Iris pigment epithelial cell (primary cell): ENCODE measurements around the gene BRI3BP.
A peak's percentile ranks its signal among the peaks of the same experiment; 100 is the strongest.
"Not testable (repeated sequence)": the region's sequence is repeated elsewhere in the genome, so short reads cannot be mapped to it uniquely, and the experiment has no call there.

Experiments used
- DNase-seq: peaks from one replicate; pipeline ENCODE4 v3.0.0-alpha.2; 2011; ENCODE audit warnings: low read depth

The BRI3BP gene

GRCh38 chr12:125021771-125022170 is 28.3 kb downstream of the BRI3BP start:
- DNase-seq = no peak

DNA sequence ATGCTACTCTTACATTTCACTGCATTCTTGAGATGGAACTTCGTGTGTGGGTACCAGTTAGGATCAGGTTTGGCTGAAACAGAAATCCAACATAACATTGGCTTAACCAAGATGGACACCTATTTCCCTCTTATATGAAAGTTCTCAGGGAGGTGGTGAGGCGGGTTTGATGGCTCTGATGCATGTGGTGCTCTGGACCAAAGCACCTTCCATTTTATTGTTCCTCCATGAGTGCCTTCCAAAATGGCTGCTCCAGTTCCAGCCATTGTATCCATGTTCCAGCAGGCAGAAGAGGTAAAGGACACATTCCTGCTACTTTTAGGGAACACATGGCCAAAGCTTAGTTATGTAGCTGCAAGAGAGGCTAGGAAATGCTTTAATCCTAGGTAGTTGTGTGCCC is 29.6 kb downstream of the BRI3BP start:
- no peak for DNase-seq

DNA sequence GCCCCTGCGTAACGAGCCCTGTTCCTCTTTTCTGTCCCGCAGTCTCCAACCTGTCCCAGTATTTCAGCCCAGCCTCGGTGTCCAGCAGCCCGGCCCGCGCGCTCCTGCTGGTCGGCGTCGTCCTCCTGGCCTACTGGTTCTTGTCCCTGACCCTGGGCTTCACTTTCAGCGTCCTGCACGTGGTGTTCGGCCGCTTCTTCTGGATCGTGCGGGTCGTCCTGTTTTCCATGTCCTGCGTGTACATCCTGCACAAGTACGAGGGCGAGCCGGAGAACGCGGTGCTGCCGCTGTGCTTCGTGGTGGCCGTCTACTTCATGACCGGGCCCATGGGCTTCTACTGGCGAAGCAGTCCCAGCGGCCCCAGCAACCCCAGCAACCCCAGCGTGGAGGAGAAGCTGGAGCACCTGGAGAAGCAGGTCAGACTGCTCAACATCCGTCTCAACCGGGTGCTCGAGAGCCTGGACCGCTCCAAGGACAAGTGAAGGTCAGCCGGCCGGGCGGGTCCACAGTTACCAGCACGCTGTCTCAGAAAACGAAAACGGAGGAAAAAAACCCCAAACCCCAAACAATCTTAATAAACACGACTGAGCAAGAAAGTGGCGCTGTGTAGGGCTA is 31.6 kb downstream of the BRI3BP start:
- no peak for DNase-seq

DNA sequence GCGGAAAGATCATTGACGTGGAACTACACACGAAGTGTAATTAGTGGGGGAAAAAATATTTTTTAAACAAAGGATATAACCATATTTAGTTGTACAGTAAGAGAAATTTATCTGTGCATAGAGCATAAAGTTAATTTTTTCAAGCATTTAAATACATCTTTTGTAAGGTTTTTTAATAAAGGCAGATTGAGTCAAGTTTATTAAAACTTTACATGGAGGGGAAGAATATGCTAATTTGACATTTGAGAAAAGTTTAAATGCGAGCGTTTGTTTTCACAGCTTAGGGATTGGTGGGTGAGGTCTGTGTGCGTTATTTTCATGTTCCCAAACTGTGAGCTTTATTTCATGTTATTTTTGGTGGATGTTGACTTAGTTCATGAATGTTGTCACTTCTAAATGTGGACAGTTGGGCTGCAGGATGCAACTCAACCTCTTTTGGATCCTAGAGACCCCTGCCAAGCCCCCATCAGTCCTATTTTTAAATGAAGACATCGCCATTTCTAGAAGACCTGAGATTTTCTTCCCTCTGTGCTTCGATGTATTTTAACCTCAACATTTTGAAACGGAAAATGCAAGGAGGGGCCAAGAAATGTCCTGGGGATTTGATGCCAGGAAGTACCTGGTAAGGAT is 32.3 kb downstream of the BRI3BP start:
- DNase-seq = no peak

DNA sequence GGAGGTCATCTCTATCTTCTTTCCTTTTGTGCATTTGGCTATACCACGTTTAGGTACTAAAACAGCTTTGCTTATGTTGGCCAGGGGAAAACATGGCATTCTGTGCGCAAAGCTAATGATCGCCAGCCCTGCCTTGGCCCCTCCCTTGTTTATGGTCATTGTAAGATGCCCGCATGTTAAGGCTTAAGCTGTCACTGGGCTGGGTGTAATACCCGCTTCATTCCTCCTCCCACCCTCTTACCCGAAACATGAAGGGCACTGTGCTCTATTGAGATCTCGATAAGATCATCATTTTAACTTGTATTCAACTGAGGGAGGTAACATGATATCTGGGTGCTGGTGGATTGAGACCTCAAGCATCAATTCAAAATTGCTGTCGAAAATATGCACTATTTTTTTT is 34.7 kb downstream of the BRI3BP start:
- no peak for DNase-seq

- peak; percentile 36 for DNase-seq
Measured at GRCh38 chr12:125029761-125030358, 36.4 kb downstream of the BRI3BP start.

DNA sequence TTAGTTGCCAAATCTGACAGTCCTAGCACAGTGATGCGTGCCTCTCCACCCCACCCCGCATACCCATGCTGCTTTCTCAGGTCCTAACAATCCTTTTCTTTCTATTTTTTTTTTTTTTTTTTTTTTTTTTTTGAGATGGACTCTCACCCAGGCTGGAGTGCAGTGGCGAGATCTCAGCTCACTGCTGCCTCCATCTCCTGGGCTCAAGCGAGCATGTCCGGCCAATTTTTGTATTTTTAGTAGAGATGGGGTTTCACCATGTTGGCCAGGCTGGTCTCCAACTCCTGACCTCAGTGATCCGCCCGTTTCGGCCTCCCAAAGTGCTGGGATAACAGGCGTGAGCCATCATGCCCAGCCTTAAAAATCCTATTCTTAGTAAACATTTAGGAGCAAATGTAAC is 38.0 kb downstream of the BRI3BP start:
- DNase-seq = not testable (repeated sequence)

DNA sequence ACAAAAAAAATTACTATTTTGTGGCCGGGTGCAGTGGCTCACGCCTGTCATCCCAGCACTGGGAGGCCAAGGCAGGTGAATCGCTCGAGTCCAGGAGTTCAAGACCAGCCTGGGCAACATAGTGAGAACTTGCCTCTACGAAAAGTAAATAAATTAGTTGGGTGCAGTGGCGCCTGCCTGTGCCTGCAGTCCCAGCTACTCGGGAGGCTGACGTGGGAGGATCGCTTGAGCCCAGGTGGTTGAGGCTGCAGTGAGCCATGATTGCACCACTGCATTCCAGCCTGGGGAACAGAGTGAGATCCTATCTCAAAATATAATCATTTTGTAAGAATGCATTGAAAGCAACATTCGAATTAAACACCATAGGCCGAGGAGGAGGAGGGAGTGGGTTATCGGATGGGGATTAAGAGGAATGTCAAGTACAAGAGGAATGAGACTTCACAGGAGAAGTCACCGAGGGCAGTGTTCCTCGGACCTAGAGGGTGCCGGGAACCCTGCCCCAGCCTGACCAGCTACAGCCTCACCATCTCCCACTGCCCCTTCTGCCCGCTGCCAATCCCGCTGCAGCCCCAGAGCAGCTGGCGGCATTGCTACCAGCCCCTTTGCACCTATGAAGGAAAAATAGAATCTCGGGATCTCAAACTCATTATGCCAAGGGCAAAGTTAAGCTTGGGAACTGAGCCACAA is 39.2 kb downstream of the BRI3BP start:
- no peak for DNase-seq

DNA sequence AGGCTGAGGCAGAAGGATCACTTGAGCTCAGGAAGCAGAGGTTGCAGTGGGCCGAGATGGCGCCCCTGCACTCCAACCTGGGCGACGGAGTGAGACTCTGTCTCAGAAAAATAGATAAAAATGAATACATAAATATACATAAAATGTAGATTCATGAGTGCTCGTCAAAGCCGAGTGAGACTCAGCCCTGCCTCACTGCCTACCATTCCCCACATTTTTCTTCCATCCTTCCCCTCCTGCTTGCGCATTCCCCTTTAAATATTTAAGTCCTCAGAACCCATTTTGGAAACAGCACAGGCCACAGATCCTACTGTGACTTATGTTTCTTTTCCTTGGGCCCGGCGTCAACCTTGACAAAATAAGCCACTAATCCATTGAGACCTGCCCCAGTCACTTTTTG is 39.8 kb downstream of the BRI3BP start:
- DNase-seq = no peak

DNA sequence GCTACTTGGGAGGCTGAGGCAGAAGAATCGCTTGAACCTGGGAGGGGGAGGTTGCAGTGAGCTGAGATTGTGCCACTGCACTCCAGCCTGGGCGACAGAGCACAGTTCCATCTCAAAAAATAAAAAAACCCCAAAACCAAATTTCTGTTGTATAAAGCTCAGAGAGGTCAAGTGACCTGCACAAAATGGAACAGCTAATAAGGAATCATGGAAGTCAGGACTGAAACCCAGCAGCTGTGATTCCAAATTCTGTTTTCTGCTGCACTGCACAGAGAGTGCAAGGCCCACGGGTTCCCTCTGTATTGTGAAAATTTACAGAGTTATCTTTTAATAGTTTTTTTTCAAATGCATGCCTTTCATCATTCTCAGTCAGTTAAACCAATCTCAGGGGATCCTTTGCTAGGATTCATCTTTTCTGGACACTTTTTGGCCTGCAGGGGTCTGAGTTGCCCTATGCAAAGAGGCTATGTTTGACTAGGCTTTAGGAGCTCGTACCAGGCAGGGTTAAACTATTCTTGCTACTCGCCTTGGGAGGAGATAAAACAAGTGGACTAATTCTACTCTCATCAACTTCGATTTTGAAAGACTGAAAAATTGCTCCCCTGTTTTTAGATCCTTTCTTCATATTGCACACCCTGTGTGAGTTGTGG is 45.7 kb downstream of the BRI3BP start:
- DNase-seq = no peak

DNA sequence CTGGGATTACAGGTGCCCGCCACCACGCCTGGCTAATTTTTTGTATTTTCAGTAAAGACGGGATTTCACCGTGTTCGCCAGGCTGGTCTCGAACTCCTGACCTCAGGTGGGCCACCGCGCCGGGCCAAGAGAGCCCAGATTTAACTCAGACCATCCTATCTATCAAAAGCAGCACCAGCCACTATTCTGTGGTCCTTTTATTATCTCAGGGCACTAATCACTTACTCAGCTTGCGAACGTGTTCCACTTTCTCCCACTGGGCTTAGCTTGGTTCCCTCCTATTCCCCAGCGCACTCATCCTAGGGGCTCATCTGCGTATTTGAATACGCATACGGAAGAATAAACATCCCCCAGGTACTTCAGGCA is 55.6 kb downstream of the BRI3BP start:
- no peak for DNase-seq

DNA sequence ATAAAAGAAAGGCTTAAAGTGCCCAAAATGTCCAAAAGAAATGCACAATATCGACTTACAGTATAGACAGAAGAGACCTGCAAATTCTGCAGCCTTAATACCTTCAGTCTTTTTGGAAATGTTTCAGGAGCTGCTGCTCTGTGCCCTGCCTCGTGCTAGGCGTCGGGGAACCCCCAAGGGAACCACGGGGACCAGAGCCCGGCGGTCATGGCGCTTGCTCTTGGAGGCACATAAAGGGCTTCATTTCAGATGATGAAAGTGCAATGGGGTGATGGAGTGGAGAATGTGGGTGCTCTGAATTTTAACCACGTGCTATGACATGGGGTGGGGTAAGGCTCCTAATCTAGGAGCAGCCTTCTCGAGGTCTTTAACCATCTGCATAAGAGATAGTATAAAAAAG is 57.0 kb downstream of the BRI3BP start:
- no peak for DNase-seq

DNA sequence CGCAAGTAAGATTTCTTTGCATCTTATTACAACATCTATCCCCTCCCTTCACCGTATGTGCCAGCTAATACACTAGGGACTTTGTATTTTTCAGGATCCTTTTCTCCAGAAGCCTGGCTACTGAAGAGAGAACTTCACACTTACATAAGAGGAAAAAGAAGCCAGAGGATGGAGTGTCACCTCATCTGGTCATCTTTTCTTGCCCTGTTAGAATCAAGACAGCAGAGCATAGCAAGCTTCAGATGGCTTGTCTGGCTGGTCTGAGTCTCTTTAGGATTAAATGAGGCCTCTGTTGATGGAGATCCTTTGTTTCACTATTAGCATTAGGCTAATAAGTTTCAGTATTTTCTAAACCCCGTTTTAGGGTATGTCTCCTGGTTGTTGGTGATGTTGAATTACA is 57.4 kb downstream of the BRI3BP start:
- no peak for DNase-seq

GRCh38 chr12:125053821-125054220 is 60.4 kb downstream of the BRI3BP start:
- no peak for DNase-seq

DNA sequence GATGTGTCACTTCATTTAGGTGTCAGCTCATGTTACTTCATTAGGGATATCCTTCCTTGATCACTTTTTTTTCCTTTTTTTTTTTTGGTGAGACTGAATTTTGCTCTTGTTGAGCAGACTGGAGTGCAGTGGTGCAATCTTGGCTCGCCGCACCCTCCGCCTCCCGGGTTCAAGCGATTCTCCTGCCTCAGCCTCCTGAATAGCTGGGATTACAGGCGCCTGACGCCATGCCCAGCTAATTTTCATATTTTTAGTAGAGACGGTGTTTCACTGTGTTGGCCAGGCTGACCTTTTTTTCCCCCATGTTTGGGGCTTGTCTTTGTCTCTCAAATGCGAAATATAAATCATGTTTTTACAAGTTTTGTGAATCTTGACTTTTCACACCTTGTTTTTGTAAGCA is 62.1 kb downstream of the BRI3BP start:
- DNase-seq = no peak

DNA sequence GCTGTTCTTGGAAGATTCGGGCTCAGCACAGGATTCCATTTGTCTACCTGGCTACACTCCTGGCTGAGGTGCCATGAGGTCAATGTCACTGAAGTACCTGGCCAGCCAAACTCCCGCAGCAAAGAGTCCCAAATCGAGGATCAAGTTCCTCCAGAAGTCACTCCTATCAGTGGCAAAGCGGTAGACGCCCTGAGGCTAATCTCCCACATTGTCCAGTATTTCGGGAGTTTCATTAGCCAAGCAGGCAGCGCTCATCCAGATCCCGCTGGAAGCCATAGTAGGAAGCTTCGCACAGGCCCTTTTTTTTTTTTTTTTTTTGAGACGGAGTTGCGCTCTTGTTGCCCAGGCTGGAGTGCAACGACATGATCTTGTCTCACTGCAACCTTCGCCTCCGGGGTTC is 62.9 kb downstream of the BRI3BP start:
- no peak for DNase-seq

DNA sequence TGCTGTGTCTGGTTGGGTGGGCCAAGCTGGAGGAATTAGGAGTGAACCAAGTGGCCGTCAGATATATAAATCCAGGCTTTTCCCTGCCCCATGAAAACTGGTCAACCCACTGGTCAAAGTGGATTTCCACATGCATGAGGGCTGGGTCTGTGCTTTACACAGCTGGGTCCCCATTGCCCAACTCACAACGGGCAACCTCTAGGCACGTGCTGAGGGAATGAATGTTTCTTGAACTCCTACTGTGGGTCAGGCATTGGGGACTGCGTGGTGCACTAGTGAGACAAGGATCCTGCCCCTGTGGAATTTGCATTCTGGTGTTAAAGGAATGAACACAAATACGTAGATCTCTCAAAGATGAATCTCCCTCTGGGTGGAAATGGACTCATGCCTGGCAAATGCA is 64.3 kb downstream of the BRI3BP start:
- DNase-seq = no peak

DNA sequence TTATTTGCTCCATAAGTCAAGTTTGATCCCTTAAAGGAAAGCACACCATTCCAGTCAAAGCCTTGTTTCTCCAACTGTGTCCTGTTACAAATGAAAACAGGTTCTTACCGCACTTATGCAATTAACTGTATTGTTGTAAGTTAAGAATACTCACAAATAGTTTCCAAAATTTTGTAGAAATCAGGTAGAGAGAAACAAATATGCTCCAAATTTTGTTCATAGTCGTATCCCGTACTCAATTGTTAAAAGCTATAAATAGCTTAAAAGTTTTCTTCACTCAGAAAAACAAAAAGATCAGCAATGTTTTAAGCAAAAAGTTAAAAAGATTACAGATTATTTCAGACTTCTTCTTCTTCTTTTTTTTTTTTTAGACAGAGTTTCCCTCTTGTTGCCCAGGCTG is 67.8 kb downstream of the BRI3BP start:
- no peak for DNase-seq

- not testable (repeated sequence) for DNase-seq
Measured at GRCh38 chr12:125063522-125063921, 70.1 kb downstream of the BRI3BP start.

- DNase-seq = no peak
Measured at GRCh38 chr12:125064492-125064891, 71.0 kb downstream of the BRI3BP start.

DNA sequence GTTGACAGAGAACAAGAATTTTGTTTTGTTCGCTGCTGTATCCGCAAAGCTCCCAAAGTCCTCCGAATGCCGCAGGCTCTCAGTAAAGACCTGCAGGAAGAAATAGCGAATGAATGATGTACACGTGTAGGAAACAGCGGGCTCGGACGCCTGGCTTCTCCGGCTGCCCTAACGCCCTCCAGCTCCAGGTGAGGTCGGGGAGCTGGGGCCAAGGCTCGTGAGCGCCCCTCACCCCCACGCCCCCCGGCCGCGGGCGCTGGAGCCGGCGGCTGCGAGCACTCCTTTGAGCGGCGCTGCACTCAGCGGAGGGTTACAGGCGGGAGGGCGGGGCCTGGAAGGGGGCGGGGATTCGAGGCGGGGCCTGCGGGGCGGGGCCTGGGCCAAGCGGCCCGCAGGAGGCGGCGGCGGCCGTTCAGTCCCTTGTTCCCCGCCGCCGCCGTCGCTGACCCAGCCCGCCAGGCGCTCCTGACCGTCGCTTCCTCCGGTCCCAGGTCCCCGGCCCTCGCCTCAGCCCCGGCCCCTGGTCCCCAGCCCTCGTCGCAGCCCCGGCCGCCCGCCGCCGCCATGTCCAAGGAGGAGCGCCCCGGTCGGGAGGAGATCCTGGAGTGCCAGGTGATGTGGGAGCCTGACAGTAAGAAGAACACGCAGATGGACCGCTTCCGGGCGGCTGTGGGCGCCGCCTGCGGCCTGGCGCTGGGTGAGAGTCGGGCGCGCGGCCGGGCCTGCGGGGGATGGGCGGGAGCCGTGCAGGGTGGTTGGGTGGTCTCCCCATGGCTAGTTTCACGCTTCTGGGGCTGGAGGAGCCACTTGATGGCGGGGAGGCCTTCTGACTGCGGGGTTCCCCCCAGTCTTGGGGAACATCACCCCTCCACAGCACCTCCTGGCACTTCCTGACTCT is 71.8 kb downstream of the BRI3BP start, which contains the start of gene AACS:
Gene AACS, plus strand, starts transcription at position 415 of the 898 bp plus-strand sequence. Its CDS starts 150 bp downstream, at position 565.
- DNase-seq = peak; percentile 78
